Measurements from ENCODE around the gene CAPN15. TPM values are rescaled to one million over a fixed set of nuclear protein-coding genes. Genes with fewer than 3 reads are reported as not detected.
"Not testable (repeated sequence)": the region's sequence is repeated elsewhere in the genome, so short reads cannot be mapped to it uniquely, and the experiment has no call there.

The CAPN15 gene
- total RNA-seq, 1 experiment from 2014 or later, result 71.1 TPM

DNA sequence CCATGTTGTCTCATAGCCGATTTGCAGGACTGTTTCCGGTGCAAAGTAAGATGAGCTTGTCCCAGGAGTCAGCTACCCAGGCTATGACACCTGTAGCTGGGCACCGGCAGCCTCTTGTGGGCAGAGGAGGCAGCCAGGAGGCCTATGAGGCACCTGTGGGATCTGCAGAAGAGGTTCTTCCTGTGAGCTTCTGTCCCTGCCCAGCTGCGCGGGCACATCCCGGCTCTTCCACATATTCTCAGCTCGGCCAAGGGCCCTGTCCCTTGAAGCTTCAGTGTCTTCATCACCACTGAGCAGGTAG, 21.3 kb upstream of the CAPN15 start:
- no peak for DNase-seq (ENCODE audit: low read depth)

DNA sequence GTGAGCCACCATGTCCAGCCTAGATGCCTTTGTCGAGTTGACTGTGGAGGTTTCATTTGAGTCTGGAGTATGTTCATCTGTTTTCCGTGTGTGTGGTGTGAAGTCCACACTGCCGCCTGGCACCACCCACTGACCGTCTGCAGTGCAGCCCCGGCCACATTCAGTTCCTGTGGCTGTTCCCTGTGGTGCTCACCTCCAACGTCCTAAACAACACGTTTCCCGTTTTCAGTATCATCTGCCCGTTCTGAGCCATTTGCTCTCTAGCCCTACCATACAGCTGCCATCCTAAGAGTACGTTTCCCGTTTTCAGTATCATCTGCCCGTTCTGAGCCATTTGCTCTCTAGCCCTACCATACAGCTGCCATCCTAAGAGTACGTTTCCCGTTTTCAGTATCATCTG, 20.0 kb upstream of the CAPN15 start:
- DNase-seq (ENCODE audit: low read depth), result not testable (repeated sequence)

DNA sequence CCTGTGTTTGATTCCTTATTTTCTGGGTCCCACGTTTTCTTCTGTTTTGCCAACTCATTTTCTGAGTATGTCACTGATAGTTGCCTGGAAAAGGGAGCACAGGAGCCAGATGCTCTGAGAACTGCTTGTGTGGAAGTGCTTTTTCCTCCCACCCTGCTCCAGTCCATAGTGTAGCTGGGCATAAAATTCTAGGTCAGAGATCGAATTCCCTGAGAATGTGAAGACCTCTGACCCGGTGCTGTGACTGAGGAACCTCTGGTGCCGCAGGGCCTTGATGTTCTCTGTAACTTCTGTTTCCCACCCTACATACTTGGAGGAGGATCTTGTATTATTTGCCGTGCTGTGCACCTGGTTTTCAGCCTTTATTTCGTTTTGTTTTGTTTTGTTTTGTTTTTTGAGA, 19.5 kb upstream of the CAPN15 start:
- no peak for DNase-seq (ENCODE audit: low read depth)

DNA sequence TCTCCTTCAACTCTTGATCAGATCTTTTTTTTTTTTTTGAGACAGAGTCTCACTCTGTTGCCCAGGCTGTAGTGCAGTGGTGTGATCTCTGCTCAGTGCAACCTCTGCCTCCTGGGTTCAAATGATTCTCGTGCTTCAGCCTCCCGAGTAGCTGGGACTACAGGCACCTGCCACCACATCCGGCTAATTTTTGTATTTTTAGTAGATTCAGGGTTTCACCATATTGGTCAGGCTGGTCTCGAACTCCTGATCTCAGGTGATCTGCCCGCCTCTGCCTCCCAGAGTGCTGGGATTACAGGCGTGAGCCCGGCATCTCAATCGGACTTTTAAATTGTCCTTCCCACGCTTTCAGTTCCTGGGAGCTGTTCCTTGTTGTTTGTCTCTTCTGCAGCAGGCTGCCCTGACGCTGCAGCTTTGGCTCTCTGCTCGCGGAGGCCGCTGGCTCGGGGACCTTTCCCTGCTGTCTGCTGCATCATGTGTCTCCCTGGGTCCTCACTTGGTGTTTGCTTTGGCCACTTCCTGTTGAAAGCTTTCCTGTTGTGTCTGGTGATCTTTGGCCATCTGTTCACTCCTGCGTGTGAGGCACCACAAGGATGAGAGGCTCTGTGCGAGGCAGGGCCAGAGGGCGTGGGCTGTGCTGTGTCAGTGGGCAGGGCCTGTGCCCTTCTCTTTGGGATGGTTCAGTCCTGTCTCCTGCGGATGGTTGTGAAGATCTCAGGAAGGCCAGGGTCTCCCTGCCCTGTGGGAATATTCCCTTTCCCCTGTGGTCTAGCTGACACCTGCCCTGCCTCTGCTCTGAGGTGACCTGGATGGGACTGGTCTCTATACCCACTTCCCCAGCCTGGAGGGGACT, 18.4 kb upstream of the CAPN15 start:
- peak; percentile 35 for DNase-seq (ENCODE audit: low read depth)

DNA sequence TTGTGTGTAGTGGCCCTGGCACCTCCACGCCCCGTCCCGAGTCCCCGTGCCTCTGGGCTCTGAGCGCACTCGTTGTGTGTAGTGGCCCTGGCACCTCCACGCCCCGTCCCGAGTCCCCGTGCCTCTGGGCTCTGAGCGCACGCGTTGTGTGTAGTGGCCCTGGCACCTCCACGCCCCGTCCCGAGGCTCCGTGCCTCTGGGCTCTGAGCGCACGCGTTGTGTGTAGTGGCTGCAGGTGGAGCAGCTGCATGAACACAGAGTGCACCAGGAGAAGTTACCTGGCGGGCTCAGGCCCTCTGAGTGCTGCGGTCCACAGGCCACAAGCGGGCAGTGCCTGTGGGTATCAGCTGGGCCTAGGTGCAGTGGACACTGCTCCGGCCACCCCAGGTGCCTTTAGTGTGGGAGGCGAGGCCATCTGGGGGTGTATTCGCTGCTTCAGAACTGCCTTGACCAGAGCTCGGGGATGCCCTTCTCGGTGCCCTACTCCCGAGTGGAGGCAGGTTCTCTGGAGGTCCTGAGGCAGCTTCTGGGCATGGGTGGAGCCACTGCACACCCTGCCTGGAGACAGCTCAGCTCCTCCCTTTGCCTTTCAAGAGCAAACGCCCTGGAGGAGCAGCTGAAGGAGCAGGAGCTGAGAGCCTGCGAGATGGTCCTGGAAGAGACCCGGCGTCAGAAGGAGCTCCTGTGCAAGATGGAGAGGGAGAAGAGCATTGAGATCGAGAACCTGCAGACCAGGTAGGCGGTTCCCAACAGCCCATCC, 17.3 kb upstream of the CAPN15 start:
- no peak for DNase-seq (ENCODE audit: low read depth)

DNA sequence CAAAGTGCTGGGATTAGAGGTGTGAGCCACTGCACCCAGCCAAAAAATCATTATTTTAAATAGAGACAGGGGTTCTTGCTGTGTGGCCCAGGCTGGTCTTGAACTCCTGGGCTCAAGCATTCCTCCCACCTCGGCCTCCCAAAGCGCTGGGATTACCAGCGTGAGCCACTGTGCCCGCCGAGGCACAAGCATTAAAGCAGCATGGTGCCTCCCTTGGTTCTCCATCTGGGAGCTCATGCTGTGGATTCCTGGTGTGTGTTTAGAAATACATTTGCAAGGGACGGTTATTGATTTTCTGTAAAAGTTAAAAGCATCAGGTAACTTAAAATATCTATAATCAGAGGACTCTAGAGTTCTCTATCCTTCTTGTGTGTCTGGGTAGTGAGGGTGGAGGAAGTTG, 14.7 kb upstream of the CAPN15 start:
- no peak for DNase-seq (ENCODE audit: low read depth)

DNA sequence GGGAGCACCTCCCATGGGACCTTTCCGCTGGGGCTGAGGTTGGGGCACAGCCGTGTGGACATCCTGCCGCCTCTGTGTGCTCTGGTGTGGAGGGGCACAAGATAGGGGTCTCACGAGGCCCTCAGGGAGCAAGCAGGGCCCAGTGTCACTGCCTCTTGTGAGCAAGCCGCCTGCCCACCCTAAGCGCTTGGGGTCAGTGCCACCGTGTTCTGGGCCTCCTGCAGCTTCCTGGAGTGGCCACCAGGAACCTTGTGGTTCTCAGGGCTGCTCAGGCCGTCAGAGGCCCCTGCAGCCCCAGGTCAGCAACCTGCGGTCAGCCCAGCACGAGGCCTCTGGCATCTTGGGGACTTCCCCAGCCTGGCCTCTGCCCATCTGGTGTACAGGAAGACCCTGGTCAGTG, 13.6 kb upstream of the CAPN15 start:
- DNase-seq (ENCODE audit: low read depth), result no peak

DNA sequence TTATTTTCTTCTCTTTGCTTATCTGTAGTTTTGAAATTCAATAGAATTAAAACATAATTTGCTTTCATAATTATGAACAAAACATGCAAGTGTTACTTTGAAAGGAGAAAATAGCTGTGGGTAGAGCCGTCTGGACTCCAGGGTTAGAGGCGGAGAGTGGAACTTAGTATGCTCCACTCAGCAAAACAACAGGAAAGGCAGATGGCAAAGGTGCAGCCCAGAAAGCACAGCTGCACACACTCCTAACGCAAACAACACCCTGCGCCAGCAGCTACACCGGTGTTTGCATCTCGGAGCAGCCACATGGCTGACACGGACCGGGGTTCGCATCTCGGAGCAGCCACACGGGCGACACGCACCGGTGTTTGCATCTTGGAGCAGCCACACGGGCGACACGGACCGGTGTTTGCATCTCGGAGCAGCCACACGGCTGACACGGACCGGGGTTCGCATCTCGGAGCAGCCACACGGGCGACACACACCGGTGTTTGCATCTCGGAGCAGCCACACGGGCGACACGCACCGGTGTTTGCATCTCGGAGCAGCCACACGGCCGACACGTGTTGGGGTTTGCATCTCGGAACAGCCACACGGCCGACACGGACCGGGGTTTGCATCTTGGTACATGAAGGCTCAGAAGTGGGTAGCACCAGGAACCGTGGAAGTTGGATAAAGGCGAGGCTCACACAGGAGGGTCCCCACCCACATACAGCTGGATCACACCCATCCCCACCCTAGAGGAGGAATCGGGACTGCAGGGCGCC, 12.2 kb upstream of the CAPN15 start:
- no peak for DNase-seq (ENCODE audit: low read depth)

DNA sequence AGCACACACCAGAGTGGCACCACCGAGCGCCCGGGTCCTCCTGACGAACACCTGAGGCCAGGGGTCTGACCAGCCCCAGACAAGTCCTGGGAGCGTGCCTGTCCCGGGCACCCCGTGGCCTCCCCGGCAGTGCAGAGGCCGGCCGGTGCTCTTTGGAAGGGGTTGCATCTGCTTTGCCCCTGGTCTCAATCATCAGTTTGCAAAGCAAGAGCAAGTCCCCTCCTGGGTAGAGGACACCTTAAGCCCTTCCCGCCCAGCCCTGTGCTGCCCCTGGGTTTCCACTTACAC, 11.6 kb upstream of the CAPN15 start:
- DNase-seq (ENCODE audit: low read depth), result no peak

DNA sequence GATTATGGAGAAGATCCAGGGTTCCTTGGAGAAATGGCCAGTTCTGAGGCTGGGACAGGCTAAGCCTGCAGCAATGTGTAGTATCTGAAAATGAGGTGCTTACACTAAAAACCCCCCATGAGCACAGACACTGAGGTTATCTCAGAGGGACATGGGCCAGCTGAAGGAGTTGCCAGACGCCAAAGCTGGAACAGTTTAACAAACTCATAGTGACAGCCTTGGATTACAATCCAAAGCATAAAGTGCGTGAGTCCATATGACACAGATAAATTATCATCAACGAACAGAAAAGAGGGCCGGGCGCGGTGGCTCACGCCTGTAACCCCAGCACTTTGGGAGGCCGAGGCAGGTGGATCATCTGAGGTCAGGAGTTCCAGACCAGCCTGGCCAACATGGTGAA, 11.2 kb upstream of the CAPN15 start:
- no peak for DNase-seq (ENCODE audit: low read depth)

DNA sequence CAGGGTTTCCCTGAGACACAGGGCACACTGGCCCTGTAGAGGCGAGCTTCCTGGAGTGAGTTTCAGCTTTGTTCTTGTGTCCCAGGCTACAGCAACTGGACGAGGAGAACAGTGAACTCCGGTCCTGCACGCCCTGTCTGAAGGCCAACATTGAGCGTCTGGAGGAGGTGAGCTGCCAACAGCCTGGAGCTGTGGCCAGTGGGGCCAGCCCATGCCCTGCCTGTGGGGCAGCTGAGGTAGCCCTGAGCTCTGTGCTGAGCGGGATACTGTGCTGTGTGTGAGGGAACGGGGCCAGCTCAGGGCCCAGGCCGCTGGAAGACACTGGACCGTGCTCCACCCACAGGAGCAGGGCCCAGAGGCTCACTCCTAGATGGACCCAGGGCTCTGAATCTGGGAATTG, 8.7 kb upstream of the CAPN15 start:
- no peak for DNase-seq (ENCODE audit: low read depth)

DNA sequence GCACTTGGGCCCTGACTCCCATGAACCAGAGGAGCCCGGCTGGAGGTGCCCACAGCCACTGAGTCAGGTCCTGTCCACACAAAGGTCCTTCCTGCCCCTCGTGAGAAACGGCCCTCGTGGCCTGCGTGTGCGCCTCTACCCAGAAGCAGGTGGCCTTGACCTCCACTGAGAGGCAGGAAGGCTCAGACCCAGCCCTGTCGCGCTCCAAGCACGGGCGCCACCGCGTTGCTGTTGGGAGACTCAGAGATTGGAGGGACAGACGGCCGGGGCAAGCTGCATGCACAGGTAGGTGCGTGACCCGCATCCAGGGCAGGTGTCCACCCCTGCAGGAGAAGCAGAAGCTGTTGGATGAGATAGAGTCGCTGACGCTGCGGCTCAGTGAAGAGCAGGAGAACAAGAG, 8.1 kb upstream of the CAPN15 start:
- DNase-seq (ENCODE audit: low read depth), result no peak

DNA sequence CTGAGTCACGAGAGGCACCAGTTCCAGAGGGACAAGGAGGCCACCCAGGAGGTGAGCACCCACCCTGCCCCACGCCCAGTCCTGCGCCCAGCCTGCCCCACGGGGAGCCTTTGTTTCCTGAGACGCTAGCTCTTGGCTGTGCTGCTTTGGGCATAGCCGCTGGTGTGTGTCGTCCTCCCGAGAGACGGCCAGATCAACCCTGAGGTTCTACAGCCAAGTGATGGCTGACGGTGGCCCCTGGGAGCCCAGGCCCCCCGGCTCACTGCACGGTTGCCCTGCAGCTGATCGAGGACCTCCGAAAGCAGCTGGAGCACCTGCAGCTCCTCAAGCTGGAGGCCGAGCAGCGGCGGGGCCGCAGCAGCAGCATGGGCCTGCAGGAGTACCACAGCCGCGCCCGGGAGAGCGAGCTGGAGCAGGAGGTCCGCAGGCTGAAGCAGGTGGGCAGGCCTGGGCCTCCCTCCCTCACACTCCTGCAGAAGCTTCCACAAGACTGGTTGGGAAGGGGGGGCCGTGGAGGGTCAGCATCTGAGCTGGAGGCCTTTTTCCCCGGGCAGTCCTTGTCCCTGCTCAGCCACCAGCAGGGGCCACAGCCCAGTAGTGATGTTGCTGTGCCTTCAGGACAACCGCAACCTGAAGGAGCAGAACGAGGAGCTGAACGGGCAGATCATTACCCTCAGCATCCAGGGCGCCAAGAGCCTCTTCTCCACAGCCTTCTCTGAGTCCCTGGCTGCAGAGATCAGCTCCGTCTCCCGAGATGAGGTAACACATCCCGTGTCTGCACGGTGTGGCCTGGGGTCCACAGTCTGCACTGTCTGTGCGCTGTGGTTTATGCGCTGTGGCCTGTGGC, 7.4 kb upstream of the CAPN15 start:
- no peak for DNase-seq (ENCODE audit: low read depth)

DNA sequence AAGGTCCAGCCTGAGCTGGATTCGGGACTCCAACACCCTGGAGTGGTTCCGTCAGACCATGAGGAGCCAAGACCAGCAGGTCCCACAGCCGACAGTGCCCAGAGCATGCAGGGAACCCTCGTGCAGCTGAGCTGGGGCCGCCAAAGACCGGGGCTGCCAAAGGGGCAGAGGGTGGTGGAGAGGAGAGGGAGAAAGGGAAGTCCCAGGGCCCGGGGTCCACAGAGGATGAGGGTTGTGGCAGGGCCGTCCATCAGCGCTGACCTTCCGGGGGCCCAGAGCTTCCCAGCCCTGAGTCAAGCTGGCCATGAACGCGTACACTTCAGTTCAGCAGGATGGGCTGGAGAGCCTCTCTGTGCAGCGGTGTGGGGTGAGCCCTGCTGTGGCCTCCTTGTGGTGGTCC, 6.7 kb upstream of the CAPN15 start:
- DNase-seq (ENCODE audit: low read depth), result no peak

DNA sequence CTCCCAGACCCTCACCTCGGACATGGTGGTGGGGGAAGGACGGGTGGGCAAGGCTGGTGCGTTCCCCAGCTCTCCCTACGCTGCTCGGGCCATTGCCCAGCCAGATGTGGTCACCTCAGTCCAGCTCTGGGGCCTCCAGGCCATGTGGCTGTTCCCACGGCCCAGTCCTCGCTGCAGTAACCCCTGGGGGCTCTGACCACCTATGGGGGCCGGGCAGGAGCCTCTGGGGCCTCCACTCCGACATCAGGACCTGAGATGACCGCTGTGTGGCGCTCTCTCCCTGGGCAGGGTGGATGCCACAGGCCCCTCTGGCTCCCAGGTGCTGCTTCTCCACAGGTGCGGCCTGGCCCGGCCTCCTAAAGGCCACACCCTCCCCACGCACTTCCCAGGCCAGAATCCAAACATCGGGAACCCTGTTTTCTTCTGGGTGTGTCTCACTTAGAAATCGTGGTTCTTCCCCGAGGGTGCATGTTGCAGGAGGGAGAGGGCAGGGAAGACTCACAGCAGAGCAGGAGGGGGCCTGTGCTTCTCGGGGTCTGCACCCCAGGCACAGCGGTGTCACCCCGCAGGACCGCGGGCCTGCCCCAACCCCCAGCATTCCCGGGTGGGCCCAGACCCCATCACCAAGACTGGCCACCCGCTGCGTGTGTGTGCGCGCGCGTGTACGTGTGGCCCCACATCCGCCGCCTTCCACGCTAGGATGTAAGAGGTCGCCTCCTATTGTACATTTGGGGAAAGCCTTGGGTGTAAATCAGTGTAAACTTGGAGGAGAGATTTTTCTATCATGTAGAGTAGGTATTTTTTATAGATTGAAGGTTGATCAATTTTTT, 5.9 kb upstream of the CAPN15 start:
- no peak for DNase-seq (ENCODE audit: low read depth)

DNA sequence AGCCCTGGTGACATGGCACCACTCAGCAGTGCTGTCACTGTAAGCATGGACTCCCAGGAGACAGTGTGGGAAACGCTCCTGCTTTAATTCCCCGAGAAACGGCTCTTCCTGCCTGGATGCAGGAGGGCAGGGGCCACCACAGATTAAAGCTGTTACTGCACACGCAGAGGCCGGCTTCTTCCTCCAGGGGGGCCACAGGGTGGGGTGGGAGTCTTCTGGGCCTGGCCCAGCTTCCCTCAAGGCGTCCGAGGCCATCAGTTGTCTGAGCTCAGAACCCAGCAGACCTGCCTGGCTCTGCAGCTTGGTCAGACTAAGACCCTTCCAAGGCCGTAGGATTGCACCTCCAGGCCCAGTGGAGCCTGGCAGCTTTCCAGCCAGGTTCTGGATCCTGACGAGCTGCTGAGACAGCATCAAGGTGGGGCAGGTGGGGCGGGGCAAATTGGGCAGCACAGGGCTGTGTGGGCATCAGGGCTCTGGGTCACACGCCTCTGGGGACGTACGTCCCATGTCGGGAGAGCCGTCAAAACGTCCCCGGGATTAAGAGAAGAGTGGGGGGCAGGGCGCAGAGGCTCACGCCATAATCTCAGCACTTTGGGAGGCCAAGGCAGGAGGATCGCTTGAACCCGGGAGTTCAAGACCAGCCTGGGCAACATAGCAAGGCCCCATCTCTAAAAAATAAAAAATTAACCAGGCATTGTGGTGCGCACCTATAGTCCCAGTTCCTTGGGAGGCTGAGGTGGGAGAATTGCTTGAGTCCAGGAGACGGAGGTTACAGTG, 5.0 kb upstream of the CAPN15 start:
- no peak for DNase-seq (ENCODE audit: low read depth)

DNA sequence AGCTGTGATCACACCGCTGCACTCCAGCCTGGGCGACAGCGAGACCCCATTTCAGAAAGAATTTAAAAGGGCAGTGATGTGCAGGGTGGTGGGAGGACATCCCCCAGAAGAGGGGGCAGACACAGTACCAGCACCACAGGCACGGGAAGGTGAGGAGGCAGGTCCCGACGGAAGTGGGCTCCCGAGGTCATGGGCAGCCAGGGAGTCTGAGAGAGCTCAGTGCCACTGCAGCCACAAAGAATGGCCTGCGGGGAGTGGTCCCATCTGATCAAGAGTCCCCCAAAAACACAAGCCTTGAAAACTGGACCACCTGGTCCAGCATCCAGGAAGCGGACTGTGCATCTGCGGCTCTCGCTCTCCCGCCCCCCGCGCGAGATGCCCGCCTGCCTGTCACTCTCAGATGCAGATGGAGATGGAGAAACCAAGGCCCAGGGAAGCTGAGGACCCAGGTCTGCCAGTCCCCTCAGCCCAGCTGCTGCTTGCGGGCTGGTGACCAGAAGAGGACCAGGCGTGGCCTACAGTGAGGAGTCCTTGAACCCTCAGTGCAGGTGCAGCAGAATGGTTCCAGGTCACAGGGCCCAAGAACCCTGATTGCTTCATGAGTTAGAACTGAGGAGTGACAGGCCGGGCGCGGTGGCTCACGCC, 4.3 kb upstream of the CAPN15 start:
- DNase-seq (ENCODE audit: low read depth), result no peak

DNA sequence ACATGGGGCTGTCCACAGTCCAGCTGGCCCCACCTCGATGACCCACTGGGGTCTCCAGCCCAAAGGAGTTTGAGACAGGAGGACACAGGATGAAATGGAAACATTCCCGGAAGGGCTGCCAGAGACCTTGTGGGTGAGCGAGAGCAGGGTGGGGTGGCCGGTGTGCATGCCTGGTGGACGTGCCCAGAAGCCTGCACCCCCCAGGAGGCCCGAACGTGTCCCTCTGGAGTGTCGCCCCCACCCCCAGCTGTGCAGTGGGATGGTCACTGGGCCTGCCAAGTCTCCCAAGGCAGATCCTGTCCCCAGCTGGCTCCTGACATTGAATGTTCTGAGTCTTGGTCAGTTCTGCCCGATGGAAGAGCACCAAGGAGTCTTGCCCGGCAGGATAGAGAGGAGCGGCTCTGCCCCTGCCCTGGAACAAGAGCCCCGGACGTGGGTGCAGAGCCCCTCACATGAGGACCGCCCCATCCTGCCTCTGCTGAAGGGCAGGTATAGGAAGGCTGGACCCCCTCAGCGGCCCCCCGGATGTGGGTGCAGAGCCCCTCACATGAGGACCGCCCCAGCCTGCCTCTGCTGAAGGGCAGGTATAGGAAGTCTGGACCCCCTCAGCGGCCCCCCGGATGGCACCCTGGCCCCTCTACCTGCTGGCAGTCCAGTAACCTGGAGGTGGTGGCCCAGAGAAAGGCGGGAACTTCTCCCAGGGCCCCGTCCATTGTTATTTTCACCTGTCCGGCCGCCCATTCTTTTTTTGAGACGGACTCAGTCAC, 3.1 kb upstream of the CAPN15 start:
- no peak for DNase-seq (ENCODE audit: low read depth)

DNA sequence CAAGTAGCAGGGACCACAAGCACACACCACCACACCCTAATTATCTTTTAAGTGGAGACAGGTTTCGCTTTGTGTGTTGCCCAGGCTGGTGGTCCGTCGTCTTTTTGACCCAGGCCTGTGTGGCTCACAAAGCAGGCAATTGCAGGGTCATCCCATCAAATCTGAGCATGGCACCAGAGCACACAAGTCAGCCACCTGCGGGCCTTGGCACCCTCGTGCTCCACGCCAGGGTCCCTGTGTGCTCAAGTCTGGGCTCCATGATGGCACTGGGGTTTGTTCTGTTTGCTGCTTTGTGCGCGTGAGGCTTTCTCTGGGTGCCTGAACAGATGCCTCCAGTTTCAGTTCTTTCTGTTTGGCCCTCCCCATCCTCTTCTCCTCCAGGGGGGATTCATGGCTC, 2.4 kb upstream of the CAPN15 start:
- no peak for DNase-seq (ENCODE audit: low read depth)
